K562 (cell line): ENCODE measurements around the gene DDX23. TPM values are rescaled to one million over a fixed set of nuclear protein-coding genes. Genes with fewer than 3 reads are reported as not detected.

Experiments
- ATAC-seq: fragments of 200-7000 bp; cut with Tn5 transposase; 3 replicates; pipeline ENCODE4 v1.9.1; 2020; ENCODE audit warnings: moderate library complexity
- BruUV-seq: library from RNA; stranded (reverse); fragments of 400-500 nt; replicated peaks from 2 replicates; lab custom pipeline; 2021; lab: Mats Ljungman, UMichigan
- CTCF ChIA-PET: fragments of 300-600 bp; formaldehyde crosslinking; extraction: SDS; loops from one replicate; lab custom pipeline; 2021; ENCODE audit warnings: low intra/inter-chr PET ratio; lab: Yijun Ruan, JAX
- POLR2A ChIA-PET: fragments of 300-600, 350-650 bp; sonication (Branson Sonifier 250); formaldehyde crosslinking; extraction: SDS; loops from one replicate; lab custom pipeline; 2021; ENCODE audit warnings: antibody characterized with exemption, inconsistent platforms; lab: Yijun Ruan, JAX
- DNase-seq, 4 experiments: peaks; one replicate each; pipeline versions ENCODE4 v3.0.0 to v3.0.0-alpha.2; 2011 to 2018; ENCODE audit warnings: low spot score in 3 of 4, mixed read lengths in 3 of 4; ENCODE audit errors: extremely low read depth in 1 of 4
- FAIRE-seq: peaks from 2 replicates; lab custom pipeline; 2011; peaks lifted over from hg19 to GRCh38; lab: Jason Lieb, UNC
- H2AFZ ChIP-seq: 2 replicates; pipeline ENCODE4 v1.6.0; 2011; ENCODE audit warnings: low read depth, low read length, control low read depth, inconsistent platforms
- H3K27ac ChIP-seq: fragments of 200-600 bp; 3 replicates; pipeline ENCODE4 v1.8.0; 2011; ENCODE audit warnings: low read depth, mild to moderate bottlenecking, control low read depth, inconsistent platforms, low read length, moderate library complexity, mixed read lengths; ENCODE audit errors: extremely low read depth
- H3K27me3 ChIP-seq, 2 experiments: fragments of 300-600 bp in 1 of 2; 2 replicates in 1 of 2; 3 replicates in 1 of 2; pipeline versions ENCODE4 v1.6.0 to v1.8.0; 2011; ENCODE audit warnings: inconsistent platforms in 2 of 2, low read length in 2 of 2, mild to moderate bottlenecking in 1 of 2, mixed read lengths in 1 of 2, moderate library complexity in 1 of 2; ENCODE audit not compliant: control insufficient read depth in 2 of 2, insufficient read depth in 2 of 2
- H3K36me3 ChIP-seq: fragments of 300-600 bp; 3 replicates; pipeline ENCODE4 v1.8.0; 2011; ENCODE audit warnings: mild to moderate bottlenecking, low read length, inconsistent platforms; ENCODE audit not compliant: control insufficient read depth, insufficient read depth
- H3K4me1 ChIP-seq, 2 experiments: fragments of 200-600 bp in 1 of 2; replicated peaks in 1 of 2; 2 replicates in 1 of 2; 3 replicates in 1 of 2; pipeline versions ENCODE4 v1.5.1 to v1.8.0; 2011; ENCODE audit warnings: inconsistent platforms in 2 of 2, low read length in 2 of 2, mild to moderate bottlenecking in 1 of 2, mixed read lengths in 1 of 2, moderate library complexity in 1 of 2; ENCODE audit not compliant: control insufficient read depth in 2 of 2, insufficient read depth in 2 of 2
- H3K4me2 ChIP-seq: 2 replicates; pipeline ENCODE4 v1.6.1; 2011; ENCODE audit warnings: low read length, control low read depth, inconsistent platforms, mixed read lengths; ENCODE audit not compliant: insufficient read depth
- H3K4me3 ChIP-seq: fragments of 200-600 bp; sonication (generic), shearing (Covaris generic); 2 replicates; pipeline ENCODE4 v1.5.1; 2016; ENCODE audit warnings: control low read depth, inconsistent platforms
- H3K79me2 ChIP-seq: fragments of 200-600 bp; 3 replicates; pipeline ENCODE4 v1.8.0; 2011; ENCODE audit warnings: low read length, inconsistent platforms; ENCODE audit not compliant: control insufficient read depth, insufficient read depth
- H3K9ac ChIP-seq, 2 experiments: 2 replicates each; pipeline versions ENCODE4 v1.6.0 to v1.6.1; 2011; ENCODE audit warnings: low read depth in 2 of 2, low read length in 2 of 2, control low read depth in 1 of 2, inconsistent platforms in 1 of 2, mild to moderate bottlenecking in 1 of 2, mixed read lengths in 1 of 2; ENCODE audit not compliant: insufficient read depth in 1 of 2
- H3K9me1 ChIP-seq: one replicate; pipeline ENCODE4 v1.6.0; 2011; ENCODE audit warnings: inconsistent platforms, mild to moderate bottlenecking, low read length, moderate library complexity; ENCODE audit not compliant: control insufficient read depth, insufficient read depth
- H3K9me3 ChIP-seq: replicated peaks from 2 replicates; pipeline ENCODE4 v1.5.1; 2011; ENCODE audit warnings: low read depth, low read length, inconsistent platforms; ENCODE audit not compliant: control insufficient read depth, insufficient read depth
- H4K20me1 ChIP-seq: replicated peaks from 2 replicates; pipeline ENCODE4 v1.6.1; 2011; ENCODE audit warnings: low read length, inconsistent platforms, mixed read lengths; ENCODE audit not compliant: control insufficient read depth, insufficient read depth
- ARID1B ChIP-seq: fragments of 450-650 bp; IDR thresholded peaks from 2 replicates; pipeline ENCODE4 v1.6.1; 2016; ENCODE audit warnings: antibody characterized with exemption, mild to moderate bottlenecking, inconsistent platforms
- BRF1 ChIP-seq: IDR thresholded peaks from 3 replicates; pipeline ENCODE4 v1.6.1; 2011; ENCODE audit warnings: borderline replicate concordance, mild to moderate bottlenecking; ENCODE audit not compliant: insufficient read length; ENCODE audit errors: extremely low read depth
- C11orf30 ChIP-seq: fragments of 450-650 bp; IDR thresholded peaks from 2 replicates; pipeline ENCODE4 v1.6.1; 2016; ENCODE audit warnings: low read depth, mild to moderate bottlenecking
- CBFA2T3 ChIP-seq: fragments of 450-650 bp; IDR thresholded peaks from 2 replicates; pipeline ENCODE4 v1.6.1; 2017
- CHD2 ChIP-seq: IDR thresholded peaks from 2 replicates; pipeline ENCODE4 v1.6.1; 2011; ENCODE audit warnings: low read depth, low read length
- DPF2 ChIP-seq: fragments of 450-650 bp; IDR thresholded peaks from 2 replicates; pipeline ENCODE4 v1.6.1; 2016
- FOXJ2 ChIP-seq: fragments of 200-800 bp; sonication (Bioruptor generic); IDR thresholded peaks from 2 replicates; pipeline ENCODE4 v1.6.1; 2016; ENCODE audit warnings: missing genetic modification characterization, missing compliant biosample characterization
- MAFG ChIP-seq: fragments of 450-650 bp; conservative IDR thresholded peaks from 2 replicates; pipeline ENCODE4 v1.6.1; 2016; ENCODE audit warnings: missing genetic modification characterization, missing compliant biosample characterization
- NFE2 ChIP-seq: IDR thresholded peaks from 2 replicates; pipeline ENCODE4 v1.6.1; 2014; ENCODE audit warnings: antibody characterized with exemption, low read depth
- WHSC1 ChIP-seq: IDR thresholded peaks from one replicate; pipeline ENCODE4 v1.6.1; 2012; ENCODE audit warnings: low read length, control low read depth, inconsistent platforms
- ZC3H11A ChIP-seq: IDR thresholded peaks from 2 replicates; pipeline ENCODE4 v1.6.1; 2012; ENCODE audit warnings: low read depth, low read length, improper control_type of control experiment
- ZNF316 ChIP-seq: fragments of 450-650 bp; IDR thresholded peaks from 2 replicates; pipeline ENCODE4 v1.6.1; 2016
- ZNF431 ChIP-seq: sonication (generic); formaldehyde crosslinking; IDR thresholded peaks from 2 replicates; pipeline ENCODE4 v1.8.0; 2022; ENCODE audit warnings: mild to moderate bottlenecking, missing genetic modification reagents
- WGBS: fragments of 100-300 bp; shearing (Covaris generic); methylation state at CpG from one replicate; pipeline ENCODE4 v1.1.6; 2016; ENCODE audit warnings: low coverage, mixed read lengths; ENCODE audit not compliant: insufficient coverage; ENCODE audit errors: missing lambda C conversion rate; 5-methylcytosine and 5-hydroxymethylcytosine counted together
- in situ Hi-C: fragments of 300-500 bp; cut with MboI; formaldehyde crosslinking; loops from 4 replicates; pipeline ENCODE4 v1.15.0; 2018; ENCODE audit warnings: inconsistent platforms, mixed read lengths
- intact Hi-C: fragments of 100-400 bp; cut with micrococcal nuclease; formaldehyde crosslinking; loops from 2 replicates; pipeline ENCODE4 v1.14.2; 2022
- polyA plus RNA-seq, 8 experiments: library from polyadenylated mRNA; depleted of rRNA in 4 of 8; stranded (reverse) in 5 of 8; unstranded in 3 of 8; fragments of >200 nt; fragmentation: Nextera tagmentation in 2 of 8; fragmentation: Illumina TruSeq in 1 of 8; extraction: Ambion mirVana in 2 of 8; extraction: Trizol in 1 of 8; gene quantifications; 2 replicates each; pipeline versions ENCODE4 v1.2.1 to v1.2.3, GENCODE V29; 2011 to 2014; ENCODE audit warnings: inconsistent platforms in 1 of 8, missing spikeins in 1 of 8
- total RNA-seq, 7 experiments: library from RNA; depleted of rRNA in 6 of 7; stranded (reverse); fragments of >200 nt in 6 of 7; fragmentation: Illumina TruSeq in 2 of 7; extraction: Trizol in 2 of 7; gene quantifications; 2 replicates each; pipeline versions ENCODE4 v1.2.1 to v1.2.3, GENCODE V29; 2011 to 2021; ENCODE audit warnings: low replicate concordance in 1 of 7
- TF ChIP-seq, protein P1 (sequence below): fragments of 450-650 bp; IDR thresholded peaks from 2 replicates; pipeline ENCODE4 v1.6.1; 2016; ENCODE audit warnings: low read depth
- TF ChIP-seq, protein P2 (sequence below): sonication (generic); formaldehyde crosslinking; IDR thresholded peaks from 2 replicates; pipeline ENCODE4 v1.8.0; 2022; ENCODE audit warnings: mild to moderate bottlenecking, missing genetic modification reagents

Gene DDX23
- total and polyA plus RNA-seq, 9 of the 15 experiments (the other 6 are each of a cell fraction or from before 2014, with no cell fraction given) = 32.4 to 138 (median 104) TPM

DNA sequence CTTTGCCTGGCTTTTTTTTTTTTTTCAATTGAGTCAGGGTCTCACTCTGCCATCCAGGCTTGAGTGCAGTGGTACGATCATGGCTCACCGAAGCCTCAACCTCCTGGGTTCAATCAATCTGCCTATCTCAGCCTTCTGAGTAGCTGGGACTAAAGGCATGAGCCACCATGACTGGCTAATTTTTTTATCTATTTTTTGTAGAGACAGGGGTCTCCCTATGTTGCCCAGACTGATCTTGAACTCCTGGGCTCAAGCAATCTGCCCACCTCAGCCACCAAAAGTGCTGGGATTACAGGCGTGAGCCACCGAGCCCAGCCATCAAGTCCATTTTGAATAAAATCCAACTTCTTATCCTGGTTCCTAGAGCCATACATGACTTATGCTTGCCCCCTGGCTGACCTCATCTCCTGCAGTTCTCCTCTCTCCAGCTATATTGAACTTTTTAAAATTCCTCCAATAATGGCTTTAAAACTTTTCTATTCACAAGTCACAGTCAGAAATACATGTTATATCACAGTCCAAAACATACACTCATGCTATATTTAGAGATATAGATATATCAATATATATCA is 24.1 kb upstream of the DDX23 start:
- no peaks in the 10 kb centered on the region for H3K79me2 ChIP-seq
- ATAC-seq (peak; percentile 55), FAIRE-seq (no peak), DNase-seq (peak in 1 of 4 experiments; percentile 7)
- H3K4me2 ChIP-seq = no peak overlapping the region
- no peaks in the 10 kb centered on the region for H3K9me3 ChIP-seq
- POLR2A ChIA-PET = interaction anchor here (0.8 to 2.1 kb wide), 3 partner anchors 8 to 24 kb away, joined by 4 to 12 read pairs (median 7); partner anchors contain the start of genes DDX23 and RND1
- in situ Hi-C loops (no loop called here), intact Hi-C loops (no loop called here)
- H3K4me1 ChIP-seq = peaks cover 0 to 3% of the 10 kb centered on the region in 2 experiments; a peak in 2 of 5 replicates
- H2AFZ ChIP-seq = no peak overlapping the region
- no peak overlapping the region for H3K4me3 ChIP-seq
- BruUV-seq = no TSS peak
- H3K27me3 ChIP-seq = peaks cover 3 to 4% of the 10 kb centered on the region in 2 experiments; a peak in 1 of 5 replicates
- no peaks in the 10 kb centered on the region for H4K20me1 ChIP-seq
- CTCF ChIA-PET = no interaction called here
- no peaks in the 10 kb centered on the region for H3K36me3 ChIP-seq
- H3K9ac ChIP-seq = no peak overlapping the region
- WGBS = 17% methylated on average over 4 of the region's 4 CpGs
- no peaks in the 10 kb centered on the region for H3K9me1 ChIP-seq
- no peak overlapping the region for H3K27ac ChIP-seq
- TF ChIP-seq BRF1 (no peak), C11orf30 (peak; percentile 34; the same call in 1 of the 2 replicates), MAFG (tag) (peak; percentile 72), DPF2 (peak; percentile 64), NFE2 (peak; percentile 53), ZC3H11A (no peak), ZNF431 (CRISPR knock-in tag) (no peak), ARID1B (0 out of 2 replicates have a peak, but pooled peaks have one; percentile 24), WHSC1 (no peak), CHD2 (no peak), ZNF316 (peak; percentile 50), FOXJ2 (tag) (no peak), CBFA2T3 (peak; percentile 29; the same call in 1 of the 2 replicates)
- TF ChIP-seq, protein P1, sequence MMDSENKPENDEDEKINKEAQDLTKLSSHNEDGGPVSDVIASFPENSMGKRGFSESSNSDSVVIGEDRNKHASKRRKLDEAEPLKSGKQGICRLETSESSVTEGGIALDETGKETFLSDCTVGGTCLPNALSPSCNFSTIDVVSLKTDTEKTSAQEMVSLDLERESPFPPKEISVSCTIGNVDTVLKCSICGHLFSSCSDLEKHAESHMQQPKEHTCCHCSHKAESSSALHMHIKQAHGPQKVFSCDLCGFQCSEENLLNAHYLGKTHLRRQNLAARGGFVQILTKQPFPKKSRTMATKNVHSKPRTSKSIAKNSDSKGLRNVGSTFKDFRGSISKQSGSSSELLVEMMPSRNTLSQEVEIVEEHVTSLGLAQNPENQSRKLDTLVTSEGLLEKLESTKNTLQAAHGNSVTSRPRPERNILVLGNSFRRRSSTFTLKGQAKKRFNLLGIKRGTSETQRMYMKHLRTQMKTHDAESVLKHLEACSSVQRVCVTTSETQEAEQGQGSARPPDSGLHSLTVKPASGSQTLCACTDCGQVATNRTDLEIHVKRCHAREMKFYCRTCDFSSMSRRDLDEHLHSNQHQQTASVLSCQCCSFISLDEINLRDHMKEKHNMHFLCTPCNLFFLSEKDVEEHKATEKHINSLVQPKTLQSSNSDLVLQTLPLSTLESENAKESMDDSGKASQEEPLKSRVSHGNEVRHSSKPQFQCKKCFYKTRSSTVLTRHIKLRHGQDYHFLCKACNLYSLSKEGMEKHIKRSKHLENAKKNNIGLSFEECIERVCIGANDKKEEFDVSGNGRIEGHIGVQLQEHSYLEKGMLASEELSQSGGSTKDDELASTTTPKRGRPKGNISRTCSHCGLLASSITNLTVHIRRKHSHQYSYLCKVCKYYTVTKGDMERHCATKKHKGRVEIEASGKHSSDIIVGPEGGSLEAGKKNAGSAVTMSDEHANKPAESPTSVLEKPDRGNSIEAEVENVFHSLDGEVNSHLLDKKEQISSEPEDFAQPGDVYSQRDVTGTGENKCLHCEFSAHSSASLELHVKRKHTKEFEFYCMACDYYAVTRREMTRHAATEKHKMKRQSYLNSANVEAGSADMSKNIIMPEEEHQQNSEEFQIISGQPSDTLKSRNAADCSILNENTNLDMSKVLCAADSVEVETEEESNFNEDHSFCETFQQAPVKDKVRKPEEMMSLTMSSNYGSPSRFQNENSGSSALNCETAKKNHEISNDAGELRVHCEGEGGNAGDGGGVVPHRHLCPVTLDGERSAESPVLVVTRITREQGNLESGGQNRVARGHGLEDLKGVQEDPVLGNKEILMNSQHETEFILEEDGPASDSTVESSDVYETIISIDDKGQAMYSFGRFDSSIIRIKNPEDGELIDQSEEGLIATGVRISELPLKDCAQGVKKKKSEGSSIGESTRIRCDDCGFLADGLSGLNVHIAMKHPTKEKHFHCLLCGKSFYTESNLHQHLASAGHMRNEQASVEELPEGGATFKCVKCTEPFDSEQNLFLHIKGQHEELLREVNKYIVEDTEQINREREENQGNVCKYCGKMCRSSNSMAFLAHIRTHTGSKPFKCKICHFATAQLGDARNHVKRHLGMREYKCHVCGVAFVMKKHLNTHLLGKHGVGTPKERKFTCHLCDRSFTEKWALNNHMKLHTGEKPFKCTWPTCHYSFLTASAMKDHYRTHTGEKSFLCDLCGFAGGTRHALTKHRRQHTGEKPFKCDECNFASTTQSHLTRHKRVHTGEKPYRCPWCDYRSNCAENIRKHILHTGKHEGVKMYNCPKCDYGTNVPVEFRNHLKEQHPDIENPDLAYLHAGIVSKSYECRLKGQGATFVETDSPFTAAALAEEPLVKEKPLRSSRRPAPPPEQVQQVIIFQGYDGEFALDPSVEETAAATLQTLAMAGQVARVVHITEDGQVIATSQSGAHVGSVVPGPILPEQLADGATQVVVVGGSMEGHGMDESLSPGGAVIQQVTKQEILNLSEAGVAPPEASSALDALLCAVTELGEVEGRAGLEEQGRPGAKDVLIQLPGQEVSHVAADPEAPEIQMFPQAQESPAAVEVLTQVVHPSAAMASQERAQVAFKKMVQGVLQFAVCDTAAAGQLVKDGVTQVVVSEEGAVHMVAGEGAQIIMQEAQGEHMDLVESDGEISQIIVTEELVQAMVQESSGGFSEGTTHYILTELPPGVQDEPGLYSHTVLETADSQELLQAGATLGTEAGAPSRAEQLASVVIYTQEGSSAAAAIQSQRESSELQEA = no peak
- TF ChIP-seq, protein P2, sequence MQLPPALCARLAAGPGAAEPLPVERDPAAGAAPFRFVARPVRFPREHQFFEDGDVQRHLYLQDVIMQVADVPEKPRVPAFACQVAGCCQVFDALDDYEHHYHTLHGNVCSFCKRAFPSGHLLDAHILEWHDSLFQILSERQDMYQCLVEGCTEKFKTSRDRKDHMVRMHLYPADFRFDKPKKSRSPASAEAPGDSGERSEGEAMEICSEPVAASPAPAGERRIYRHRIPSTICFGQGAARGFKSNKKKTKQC (CRISPR knock-in tag) = no peak
